Keratinocyte (primary cell): Measurements from ENCODE around the gene TRIP4. TPM values are rescaled to one million over a fixed set of nuclear protein-coding genes. Genes with fewer than 3 reads are reported as not detected.
"Not testable (repeated sequence)": the region's sequence is repeated elsewhere in the genome, so short reads cannot be mapped to it uniquely, and the experiment has no call there.

ENCODE experiments used
- DNase-seq: peaks from one replicate; pipeline ENCODE4 v3.0.0-alpha.2; 2011; ENCODE audit warnings: low read depth, missing footprints, low spot score
- FAIRE-seq: peaks from 2 replicates; lab custom pipeline; 2011; peaks lifted over from hg19 to GRCh38; lab: Jason Lieb, UNC
- H2AFZ ChIP-seq: 2 replicates; pipeline ENCODE4 v1.6.0; 2012; ENCODE audit warnings: low read length, control low read depth, inconsistent platforms; ENCODE audit not compliant: control insufficient read depth
- H3K27ac ChIP-seq: 2 replicates; pipeline ENCODE4 v1.5.1; 2011; ENCODE audit warnings: low read length; ENCODE audit not compliant: control insufficient read depth, insufficient read depth
- H3K27me3 ChIP-seq: 3 replicates; pipeline ENCODE4 v1.6.0; 2011; ENCODE audit warnings: low read length; ENCODE audit not compliant: control insufficient read depth, insufficient read depth; ENCODE audit errors: extremely low read depth
- H3K36me3 ChIP-seq, 2 experiments: 2 replicates in 1 of 2; 3 replicates in 1 of 2; pipeline ENCODE4 v1.5.1; 2011; ENCODE audit warnings: low read length in 2 of 2, mild to moderate bottlenecking in 1 of 2; ENCODE audit not compliant: control insufficient read depth in 2 of 2, insufficient read depth in 2 of 2; ENCODE audit errors: extremely low read depth in 1 of 2
- H3K4me1 ChIP-seq: 3 replicates; pipeline ENCODE4 v1.5.1; 2011; ENCODE audit warnings: low read length; ENCODE audit not compliant: control insufficient read depth, insufficient read depth; ENCODE audit errors: extremely low read depth
- H3K4me2 ChIP-seq: 3 replicates; pipeline ENCODE4 v1.6.0; 2011; ENCODE audit warnings: low read depth, low read length; ENCODE audit not compliant: control insufficient read depth, insufficient read depth; ENCODE audit errors: extremely low read depth
- H3K4me3 ChIP-seq, 3 experiments: fragments of 200-600 bp in 1 of 3; sonication (generic) in 1 of 3; 2 replicates in 2 of 3; 3 replicates in 1 of 3; pipeline ENCODE4 v1.5.1; 2011 to 2016; ENCODE audit warnings: low read length in 3 of 3, mild to moderate bottlenecking in 3 of 3, control low read depth in 2 of 3, inconsistent platforms in 1 of 3, low read depth in 1 of 3, mixed read lengths in 1 of 3, mixed run types in 1 of 3, moderate library complexity in 1 of 3; ENCODE audit not compliant: control insufficient read depth in 2 of 3, insufficient read depth in 2 of 3; ENCODE audit errors: extremely low read depth in 1 of 3
- H3K79me2 ChIP-seq: 2 replicates; pipeline ENCODE4 v1.6.0; 2012; ENCODE audit warnings: low read length; ENCODE audit not compliant: control insufficient read depth, insufficient read depth
- H3K9ac ChIP-seq: 3 replicates; pipeline ENCODE4 v1.6.0; 2011; ENCODE audit warnings: low read length; ENCODE audit not compliant: control insufficient read depth, insufficient read depth; ENCODE audit errors: extremely low read depth
- H3K9me1 ChIP-seq: 3 replicates; pipeline ENCODE4 v1.6.0; 2011; ENCODE audit warnings: low read length; ENCODE audit not compliant: control insufficient read depth, insufficient read depth; ENCODE audit errors: extremely low read depth
- H3K9me3 ChIP-seq: 2 replicates; pipeline ENCODE4 v1.5.1; 2012; ENCODE audit warnings: low read depth, low read length; ENCODE audit not compliant: control insufficient read depth
- H4K20me1 ChIP-seq: 3 replicates; pipeline ENCODE4 v1.6.0; 2011; ENCODE audit warnings: low read length; ENCODE audit not compliant: control insufficient read depth, insufficient read depth; ENCODE audit errors: extremely low read depth
- EZH2 ChIP-seq: IDR thresholded peaks from one replicate; pipeline ENCODE4 v1.6.1; 2012; ENCODE audit warnings: inconsistent platforms, mild to moderate bottlenecking, low read length, moderate library complexity
- dilution Hi-C: fragments of 300-500 bp; cut with MboI; formaldehyde crosslinking; loops from one replicate; pipeline ENCODE4 v1.7.0; 2020; ENCODE audit warnings: low sequenced_read_pairs; ENCODE audit not compliant: extremely low pct_ligation_motif_present
- polyA plus RNA-seq, 5 experiments: library from polyadenylated mRNA; depleted of rRNA in 3 of 5; stranded (reverse) in 3 of 5; stranded (forward) in 1 of 5; unstranded in 1 of 5; fragments of >200 nt; gene quantifications; 1 replicate in 1 of 5; 2 replicates in 3 of 5; 3 replicates in 1 of 5; pipeline versions ENCODE4 v1.2.1 to v1.2.3, GENCODE V29; 2011 to 2012; ENCODE audit warnings: missing spikeins in 2 of 5, low read depth in 1 of 5, low replicate concordance in 1 of 5
- TF ChIP-seq, protein P1 (sequence below), 3 experiments: IDR thresholded peaks in 1 of 3; conservative IDR thresholded peaks in 1 of 3; optimal IDR thresholded peaks in 1 of 3; 2 replicates in 2 of 3; 3 replicates in 1 of 3; pipeline versions ENCODE3 to v1.5.1; 2011; ENCODE audit warnings: low read length in 3 of 3, mild to moderate bottlenecking in 3 of 3, moderate library complexity in 2 of 3, control low read depth in 1 of 3, inconsistent platforms in 1 of 3; ENCODE audit not compliant: insufficient read depth in 2 of 3; ENCODE audit errors: extremely low read depth in 1 of 3

Gene TRIP4
- polyA plus RNA-seq, 1 donor (not counting 4 experiments of a cell fraction or from before 2014, with no cell fraction given): 31.5 TPM

- H3K4me2 ChIP-seq: no peak overlapping the region
- no peak overlapping the region for H3K27ac ChIP-seq
- H3K79me2 ChIP-seq: peaks cover 92% of the 10 kb centered on the region
- no peak for TF ChIP-seq EZH2
- TF ChIP-seq, protein P1, sequence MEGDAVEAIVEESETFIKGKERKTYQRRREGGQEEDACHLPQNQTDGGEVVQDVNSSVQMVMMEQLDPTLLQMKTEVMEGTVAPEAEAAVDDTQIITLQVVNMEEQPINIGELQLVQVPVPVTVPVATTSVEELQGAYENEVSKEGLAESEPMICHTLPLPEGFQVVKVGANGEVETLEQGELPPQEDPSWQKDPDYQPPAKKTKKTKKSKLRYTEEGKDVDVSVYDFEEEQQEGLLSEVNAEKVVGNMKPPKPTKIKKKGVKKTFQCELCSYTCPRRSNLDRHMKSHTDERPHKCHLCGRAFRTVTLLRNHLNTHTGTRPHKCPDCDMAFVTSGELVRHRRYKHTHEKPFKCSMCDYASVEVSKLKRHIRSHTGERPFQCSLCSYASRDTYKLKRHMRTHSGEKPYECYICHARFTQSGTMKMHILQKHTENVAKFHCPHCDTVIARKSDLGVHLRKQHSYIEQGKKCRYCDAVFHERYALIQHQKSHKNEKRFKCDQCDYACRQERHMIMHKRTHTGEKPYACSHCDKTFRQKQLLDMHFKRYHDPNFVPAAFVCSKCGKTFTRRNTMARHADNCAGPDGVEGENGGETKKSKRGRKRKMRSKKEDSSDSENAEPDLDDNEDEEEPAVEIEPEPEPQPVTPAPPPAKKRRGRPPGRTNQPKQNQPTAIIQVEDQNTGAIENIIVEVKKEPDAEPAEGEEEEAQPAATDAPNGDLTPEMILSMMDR (optimal IDR thresholded peaks at IDR 0.05 in 1 of 3, IDR thresholded peaks at IDR 0.05 in 1 of 3, conservative IDR thresholded peaks at IDR 0.05 in 1 of 3; ENCODE audit: extremely low read depth in 1 of 3, insufficient read depth in 2 of 3, low read length in 3 of 3): no peak
- H4K20me1 ChIP-seq: peaks cover 5% of the 10 kb centered on the region
- peaks cover 16% of the 10 kb centered on the region for H3K4me1 ChIP-seq
- DNase-seq (no peak), FAIRE-seq (no peak)
- H3K9me1 ChIP-seq: no peaks in the 10 kb centered on the region
- H3K27me3 ChIP-seq: no peaks in the 10 kb centered on the region
- peaks cover 1 to 13% of the 10 kb centered on the region in 2 experiments for H3K36me3 ChIP-seq
- H3K9ac ChIP-seq: no peak overlapping the region
- no peaks in the 10 kb centered on the region for H3K9me3 ChIP-seq
- dilution Hi-C loops: no loop called here
- no peak overlapping the region for H2AFZ ChIP-seq
- no peak overlapping the region for H3K4me3 ChIP-seq
Measured at GRCh38 chr15:64343841-64344240, 43.8 kb upstream of the TRIP4 start.

GRCh38 chr15:64344651-64345294 lies 42.9 kb upstream of the TRIP4 start:
- no peak overlapping the region for H3K4me2 ChIP-seq
- no peaks in the 10 kb centered on the region for H3K9me3 ChIP-seq
- no peak overlapping the region for H3K9ac ChIP-seq
- H3K4me3 ChIP-seq: no peak overlapping the region
- no peak overlapping the region for H3K27ac ChIP-seq
- no peak overlapping the region for H2AFZ ChIP-seq
- dilution Hi-C loops: no loop called here
- peaks cover 8% of the 10 kb centered on the region for H4K20me1 ChIP-seq
- TF ChIP-seq, protein P1 (optimal IDR thresholded peaks at IDR 0.05 in 1 of 3, IDR thresholded peaks at IDR 0.05 in 1 of 3, conservative IDR thresholded peaks at IDR 0.05 in 1 of 3; ENCODE audit: extremely low read depth in 1 of 3, insufficient read depth in 2 of 3, low read length in 3 of 3): no peak
- TF ChIP-seq EZH2: no peak
- H3K79me2 ChIP-seq: peaks cover 92% of the 10 kb centered on the region
- H3K36me3 ChIP-seq: peaks cover 4 to 15% of the 10 kb centered on the region in 2 experiments
- DNase-seq (no peak), FAIRE-seq (peak; percentile 52)
- no peaks in the 10 kb centered on the region for H3K27me3 ChIP-seq
- H3K4me1 ChIP-seq: peaks cover 16% of the 10 kb centered on the region
- H3K9me1 ChIP-seq: no peaks in the 10 kb centered on the region

DNA sequence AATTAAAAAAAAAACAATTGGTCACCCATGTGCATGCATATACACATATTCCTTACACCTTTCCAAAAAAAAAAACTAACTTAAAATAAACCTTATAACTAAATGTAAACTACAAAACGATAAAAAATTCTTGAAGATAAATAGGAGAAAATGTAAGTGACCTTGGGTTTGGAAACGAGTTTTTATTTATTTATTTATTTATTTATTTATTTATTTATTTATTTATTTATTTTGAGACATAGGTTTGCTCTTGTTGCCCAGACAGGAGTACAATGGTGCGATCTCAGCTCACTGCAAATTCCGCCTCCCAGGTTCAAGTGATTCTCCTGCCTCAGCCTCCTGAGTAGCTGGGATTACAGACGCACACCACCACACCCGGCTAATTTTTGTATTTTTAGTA lies 41.4 kb upstream of the TRIP4 start:
- dilution Hi-C loops, H3K9me3 ChIP-seq, H2AFZ ChIP-seq, DNase-seq, H3K9me1 ChIP-seq, FAIRE-seq, H3K4me3 ChIP-seq, H3K4me2 ChIP-seq, H3K9ac ChIP-seq, H4K20me1 ChIP-seq, H3K27ac ChIP-seq, H3K27me3 ChIP-seq: not testable (repeated sequence)
- Histone ChIP-seq H3K36me3 (peaks cover 2 to 15% of the 10 kb centered on the region in 2 experiments), H3K4me1 (peaks cover 16% of the 10 kb centered on the region), H3K79me2 (peaks cover 95% of the 10 kb centered on the region)
